ENCODE data around the gene FGFR1OP2. TPM values are rescaled to one million over a fixed set of nuclear protein-coding genes. Genes with fewer than 3 reads are reported as not detected.

Gene FGFR1OP2
- total RNA-seq, 1 donor from 2014 or later, result 30.6 TPM

GRCh38 chr12:27015730-27016076 is 77.4 kb downstream of the FGFR1OP2 start:
- intact Hi-C loops (cut with DNase I), result loop anchor here (10.0 kb wide), 1 partner anchor 689 kb away; no protein-coding TSS in a partner anchor
- no peak for ATAC-seq
- DNase-seq (ENCODE audit: missing footprints), result no peak

Other genes starting within 250 kb of the FGFR1OP2 start
- 14.3 TPM for gene ITPR2, start 105.3 kb upstream of the FGFR1OP2 start, total RNA-seq
- gene INTS13, start 489 bp upstream of the FGFR1OP2 start, total RNA-seq, result 23.7 TPM
- gene TM7SF3, start 75.9 kb downstream of the FGFR1OP2 start, total RNA-seq, result 22.3 TPM
- gene MED21, start 84.1 kb downstream of the FGFR1OP2 start, total RNA-seq, result 44.5 TPM
- gene C12orf71, start 144.1 kb downstream of the FGFR1OP2 start, total RNA-seq, result not detected

All from Right ventricle myocardium inferior (tissue), 1 donor.